Erythroblast (primary cell): ENCODE results near the gene HOXD13.

Experiments used
- DNase-seq, 2 experiments: peaks; one replicate each; lab custom pipeline; 2025; lab: John Stamatoyannopoulos, UW
- GATA1 ChIP-seq: IDR thresholded peaks from 2 replicates; pipeline ENCODE4 v1.6.1; 2011; ENCODE audit warnings: low read depth, mild to moderate bottlenecking, control low read depth, low read length, moderate library complexity
- POLR2A ChIP-seq: IDR thresholded peaks from 2 replicates; pipeline ENCODE4 v1.6.1; 2011; ENCODE audit warnings: mild to moderate bottlenecking, low read length

Gene HOXD13

DNA sequence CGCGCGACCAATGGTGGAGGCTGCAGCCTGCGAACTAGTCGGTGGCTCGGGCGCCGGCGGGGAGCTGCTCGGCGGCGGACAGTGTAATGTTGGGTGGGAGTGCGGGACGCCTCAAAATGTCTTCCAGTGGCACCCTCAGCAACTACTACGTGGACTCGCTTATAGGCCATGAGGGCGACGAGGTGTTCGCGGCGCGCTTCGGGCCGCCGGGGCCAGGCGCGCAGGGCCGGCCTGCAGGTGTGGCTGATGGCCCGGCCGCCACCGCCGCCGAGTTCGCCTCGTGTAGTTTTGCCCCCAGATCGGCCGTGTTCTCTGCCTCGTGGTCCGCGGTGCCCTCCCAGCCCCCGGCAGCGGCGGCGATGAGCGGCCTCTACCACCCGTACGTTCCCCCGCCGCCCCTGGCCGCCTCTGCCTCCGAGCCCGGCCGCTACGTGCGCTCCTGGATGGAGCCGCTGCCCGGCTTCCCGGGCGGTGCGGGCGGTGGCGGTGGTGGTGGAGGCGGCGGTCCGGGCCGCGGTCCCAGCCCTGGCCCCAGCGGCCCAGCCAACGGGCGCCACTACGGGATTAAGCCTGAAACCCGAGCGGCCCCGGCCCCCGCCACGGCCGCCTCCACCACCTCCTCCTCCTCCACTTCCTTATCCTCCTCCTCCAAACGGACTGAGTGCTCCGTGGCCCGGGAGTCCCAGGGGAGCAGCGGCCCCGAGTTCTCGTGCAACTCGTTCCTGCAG, 30.3 kb downstream of the HOXD13 start, which contains the start of gene HOXD9:
HOXD9 (plus strand) TSS at position 37 of the 728 bp plus-strand sequence; CDS start at position 87, 50 bp downstream.
- TF ChIP-seq GATA1 (no peak), POLR2A (no peak)
- no peak for DNase-seq

DNA sequence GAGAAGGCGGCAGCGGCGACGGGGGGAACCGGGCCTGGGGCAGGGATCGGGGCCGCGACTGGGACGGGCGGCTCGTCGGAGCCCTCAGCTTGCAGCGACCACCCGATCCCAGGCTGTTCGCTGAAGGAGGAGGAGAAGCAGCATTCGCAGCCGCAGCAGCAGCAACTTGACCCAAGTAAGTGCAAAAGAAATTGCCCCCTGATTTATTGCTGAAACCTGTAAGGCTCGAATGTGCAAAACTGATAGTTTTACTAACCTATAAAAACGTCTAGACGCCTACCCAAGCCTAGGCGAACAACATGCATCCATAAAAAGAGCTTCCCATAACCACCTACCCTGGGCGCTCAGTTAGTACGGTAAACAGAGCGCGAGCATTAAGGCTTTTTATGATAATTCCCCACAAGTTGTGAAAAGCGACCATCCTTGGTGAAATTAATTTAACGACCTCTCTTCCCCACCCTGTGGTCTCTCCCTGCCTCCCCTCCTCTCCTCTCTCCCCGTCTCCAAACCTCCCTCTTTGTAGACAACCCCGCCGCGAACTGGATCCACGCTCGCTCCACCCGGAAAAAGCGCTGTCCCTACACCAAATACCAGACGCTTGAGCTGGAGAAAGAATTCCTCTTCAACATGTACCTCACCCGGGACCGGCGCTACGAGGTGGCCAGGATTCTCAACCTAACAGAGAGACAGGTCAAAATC, 31.0 kb downstream of the HOXD13 start:
- DNase-seq: no peak
- TF ChIP-seq GATA1 (no peak), POLR2A (no peak)

- TF ChIP-seq POLR2A (no peak), GATA1 (no peak)
- no peak for DNase-seq
Observed at GRCh38 chr2:176124110-176124946, 31.8 kb downstream of the HOXD13 start.

DNA sequence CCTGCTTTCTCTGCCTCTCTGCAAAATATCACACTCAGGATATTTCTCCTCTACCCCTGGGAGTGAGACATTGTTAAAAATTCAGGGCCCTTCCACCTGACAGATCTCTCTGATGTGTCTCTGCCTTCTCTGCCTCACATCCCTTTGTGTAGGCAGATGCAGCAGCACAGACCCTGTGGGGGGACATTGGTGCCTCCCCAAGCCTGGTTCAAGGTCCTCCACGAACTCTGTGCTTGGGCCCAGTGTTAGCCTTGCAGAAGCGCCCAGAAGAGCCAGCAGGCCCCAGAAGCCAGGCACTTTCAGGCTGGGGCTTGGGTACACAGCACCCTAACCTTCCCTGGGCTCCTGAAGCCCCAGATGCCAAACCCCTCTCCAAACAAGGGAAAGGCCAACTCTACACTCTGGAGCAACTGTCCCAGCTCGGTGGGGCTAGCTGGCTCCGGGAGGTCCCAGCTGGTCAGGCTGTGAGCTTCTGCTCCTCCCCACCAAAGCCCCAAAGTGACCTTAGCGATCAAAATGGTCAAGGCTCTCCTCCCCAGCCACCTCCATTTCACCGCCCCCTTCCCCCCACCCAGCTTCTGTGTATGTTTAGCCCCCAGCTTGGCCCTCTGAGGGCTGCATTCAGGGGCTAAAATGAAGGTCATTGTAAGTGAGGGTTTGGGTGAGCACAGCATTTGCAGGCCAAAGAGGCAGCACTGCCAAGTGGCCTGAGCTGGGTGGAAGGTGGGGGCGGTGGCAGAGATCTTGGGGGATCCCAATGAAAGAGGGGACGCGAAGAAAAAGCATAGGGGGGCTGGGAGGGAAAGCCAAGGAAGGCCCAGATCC, 32.6 kb downstream of the HOXD13 start:
- TF ChIP-seq POLR2A (no peak), GATA1 (no peak)
- no peak for DNase-seq

DNA sequence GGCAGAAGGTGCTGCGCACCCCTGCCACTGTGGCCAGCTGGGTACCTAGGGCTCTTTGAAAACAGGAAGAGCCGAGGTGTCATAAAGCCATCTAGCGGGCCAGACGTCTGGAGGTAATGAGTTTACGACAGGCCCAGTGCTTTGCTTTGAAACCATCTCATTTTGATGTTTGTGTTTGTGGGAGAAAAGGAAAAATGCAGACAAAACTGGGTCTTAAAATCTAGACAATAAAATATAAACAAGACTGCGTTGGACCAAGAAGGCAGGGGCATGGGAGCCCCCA, 33.2 kb downstream of the HOXD13 start:
- no peak for TF ChIP-seq POLR2A
- no peak for TF ChIP-seq GATA1
- DNase-seq: no peak

- no peak for TF ChIP-seq GATA1
- no peak for TF ChIP-seq POLR2A
- peak; percentile 61 to 83 for DNase-seq
Observed at GRCh38 chr2:176126929-176127773, 34.6 kb downstream of the HOXD13 start.

DNA sequence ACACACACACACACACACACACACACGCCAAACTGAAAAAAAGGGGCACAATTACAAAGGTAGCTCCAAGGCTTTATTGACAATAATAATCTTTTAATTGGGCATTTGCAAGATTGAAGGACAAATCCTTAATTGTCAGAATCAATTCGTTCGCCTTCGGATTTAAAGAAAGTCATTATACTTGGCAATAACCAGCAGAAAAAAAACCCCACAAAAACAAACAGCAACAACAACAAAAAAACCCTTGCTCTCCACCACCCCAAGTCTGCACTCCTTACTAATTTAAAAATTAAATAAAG, 35.2 kb downstream of the HOXD13 start:
- TF ChIP-seq GATA1 (no peak), POLR2A (no peak)
- no peak for DNase-seq

- no peak for DNase-seq
- TF ChIP-seq GATA1 (no peak), POLR2A (no peak)
Observed at GRCh38 chr2:176128172-176128981, 35.9 kb downstream of the HOXD13 start.

- peak; percentile 77 to 81 for DNase-seq
Observed at GRCh38 chr2:176128982-176129796, 36.7 kb downstream of the HOXD13 start, which contains the start of gene HOXD8. TSS of gene HOXD8 (plus strand) at chr2:176129705. CDS start at chr2:176130367, 662 bp downstream.

GRCh38 chr2:176129813-176130146, 37.3 kb downstream of the HOXD13 start:
- no peak for TF ChIP-seq POLR2A
- no peak for TF ChIP-seq GATA1
- peak in 1 of 2 experiments; percentile 60 for DNase-seq

More at GRCh38 chr2:176128982-176129796, 36.7 kb downstream of the HOXD13 start, which contains the start of gene HOXD8:
- TF ChIP-seq POLR2A (no peak), GATA1 (no peak)
